GM18907 (cell line): ENCODE data around the gene C2.
A peak's percentile ranks its signal among the peaks of the same experiment; 100 is the strongest.
"Not testable (repeated sequence)": the region's sequence is repeated elsewhere in the genome, so short reads cannot be mapped to it uniquely, and the experiment has no call there.

Experiments used
- ATAC-seq: cut with Tn5 transposase; IDR thresholded peaks from one replicate; pipeline ENCODE4 v1.9.1; 2021; ENCODE audit warnings: mild to moderate bottlenecking, moderate library complexity; ENCODE audit not compliant: unreplicated experiment

The C2 gene

DNA sequence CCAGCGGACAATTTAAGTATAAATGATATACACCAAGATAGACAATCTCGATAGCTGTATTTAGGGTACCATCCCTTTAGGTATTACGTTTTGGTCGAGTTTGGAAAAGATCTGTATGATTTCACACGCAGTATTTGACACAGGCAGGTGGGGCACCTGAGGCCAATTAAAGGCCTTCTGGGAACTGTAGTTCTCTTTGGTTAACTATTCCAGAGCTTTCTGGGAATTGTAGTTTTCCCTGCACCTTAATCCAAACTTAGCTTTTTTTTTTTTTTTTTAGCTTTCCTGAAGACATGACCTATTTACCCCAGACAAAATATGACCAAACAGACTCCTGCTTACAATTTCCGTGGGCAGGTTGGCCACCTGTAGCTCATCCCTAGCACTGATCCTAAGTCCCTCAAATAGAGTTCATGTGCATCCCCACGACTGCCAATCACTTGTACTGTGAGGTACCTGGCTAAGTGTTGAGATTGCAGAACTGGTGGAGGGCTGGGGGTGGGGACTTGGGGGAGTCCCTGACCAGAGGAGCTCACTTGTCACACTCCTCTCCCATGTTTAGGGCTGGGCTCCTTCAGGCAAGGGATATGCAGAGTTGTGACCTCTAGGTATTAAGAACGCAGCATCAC, 29.0 kb upstream of the C2 start:
- ATAC-seq: peak; percentile 20

DNA sequence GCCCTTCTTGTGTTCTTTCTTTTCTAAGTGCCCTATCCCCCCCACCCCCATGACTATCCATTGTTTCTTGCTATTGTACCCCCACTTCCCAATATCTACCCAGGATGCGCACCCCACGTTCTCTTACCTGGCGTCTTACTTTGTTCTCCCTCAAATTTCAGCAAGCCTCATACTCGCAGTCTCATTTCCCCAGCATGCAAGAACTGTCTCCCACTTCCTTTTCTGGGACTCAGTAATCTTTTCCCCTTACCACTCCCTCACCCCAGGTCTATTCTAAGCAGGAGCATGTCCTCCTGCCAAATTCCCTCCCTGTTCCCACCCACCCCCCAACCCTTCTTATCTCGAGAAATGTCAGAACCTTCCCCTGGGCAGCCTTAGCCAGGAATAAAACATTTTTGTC, 28.3 kb upstream of the C2 start:
- ATAC-seq: no peak

DNA sequence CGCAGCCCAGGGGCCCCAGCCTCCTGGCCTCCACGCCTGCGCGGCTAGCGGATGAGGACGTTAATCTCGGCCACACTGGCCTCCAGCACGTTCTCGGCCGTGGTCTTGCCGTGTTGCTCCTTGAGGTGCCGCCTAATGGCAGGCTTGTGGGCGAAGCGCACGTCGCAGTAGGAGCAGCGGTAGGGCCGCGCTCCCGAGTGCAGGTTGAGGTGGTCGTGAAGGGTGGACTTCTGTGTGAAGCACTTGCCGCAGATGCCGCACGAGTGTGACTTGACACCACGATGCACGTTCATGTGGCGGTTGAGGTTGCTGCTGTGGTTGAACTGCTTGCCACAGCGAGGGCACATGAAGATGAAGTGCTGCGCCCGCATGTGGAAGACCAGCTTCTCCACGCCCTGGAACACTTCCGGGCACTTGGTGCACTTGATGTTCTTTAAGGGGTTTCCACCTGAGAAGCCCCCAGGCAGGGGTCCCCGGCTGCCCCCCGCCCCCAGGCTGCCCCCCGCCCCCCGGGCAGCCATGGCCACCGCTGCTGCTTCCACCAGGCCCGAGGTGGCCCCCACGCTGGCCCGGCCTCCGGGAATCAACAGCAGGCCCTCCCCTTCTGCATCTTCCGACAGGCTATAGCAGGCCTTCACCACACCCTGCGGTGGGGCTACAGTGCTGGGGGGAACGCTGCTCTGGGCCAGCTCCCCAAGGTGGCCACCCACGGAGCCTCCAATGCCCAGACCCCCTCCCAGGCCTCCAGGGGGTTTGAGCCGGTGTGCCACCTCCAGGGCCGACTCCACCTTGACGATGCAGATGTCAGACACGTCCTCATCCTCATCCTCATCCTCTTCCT, 27.4 kb upstream of the C2 start:
- ATAC-seq: no peak

DNA sequence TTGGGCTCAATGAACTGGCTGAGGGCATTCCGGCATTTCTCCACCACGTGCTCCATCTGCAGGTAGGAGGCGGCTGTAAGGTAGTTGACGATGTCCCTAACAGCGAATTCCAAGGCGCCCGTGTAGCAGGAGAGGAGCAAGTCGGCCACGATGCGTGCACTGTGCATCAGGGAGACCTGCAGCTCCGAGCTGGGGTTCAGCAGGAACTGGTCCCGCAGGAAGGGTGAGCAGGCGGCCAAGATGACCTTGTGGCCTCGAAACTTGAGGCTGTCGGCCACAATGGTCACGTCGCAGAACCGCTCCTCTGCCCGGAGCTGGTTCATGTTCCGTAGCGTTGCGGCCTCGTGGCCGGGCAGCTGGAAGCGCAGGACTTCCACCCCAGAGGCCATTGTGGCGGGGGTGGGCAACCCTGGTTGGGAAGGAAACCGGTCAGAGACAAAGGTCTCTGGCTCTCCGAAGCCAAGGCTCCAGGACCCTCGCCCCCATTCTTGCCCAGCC, 26.6 kb upstream of the C2 start:
- no peak for ATAC-seq

DNA sequence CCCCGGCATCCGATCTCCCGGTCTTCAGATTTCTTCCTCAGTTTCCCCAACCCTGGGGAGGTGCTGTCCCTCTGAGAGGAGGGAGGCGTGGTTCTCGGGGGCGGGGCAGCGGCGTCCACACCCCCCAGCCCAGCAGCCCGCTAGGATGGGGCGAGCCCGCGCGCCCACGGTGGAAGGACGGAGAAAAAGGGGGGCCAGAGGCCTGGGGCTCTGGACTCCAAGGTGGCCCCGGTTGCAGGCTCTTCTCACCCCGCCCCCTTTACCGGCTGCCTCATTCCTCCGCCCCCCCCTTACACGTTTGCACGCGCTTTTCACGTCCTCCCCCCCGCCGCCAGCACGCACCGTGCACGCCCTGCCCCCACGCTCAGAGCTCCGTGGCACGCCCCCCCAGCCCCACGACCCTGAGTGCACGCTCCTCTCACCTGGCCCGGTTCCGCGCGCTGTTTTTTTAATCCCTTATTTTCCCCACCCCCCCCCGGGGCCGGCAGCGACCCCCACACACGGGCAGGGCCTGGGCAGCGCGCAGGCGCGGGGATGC, 26.0 kb upstream of the C2 start:
- no peak for ATAC-seq

DNA sequence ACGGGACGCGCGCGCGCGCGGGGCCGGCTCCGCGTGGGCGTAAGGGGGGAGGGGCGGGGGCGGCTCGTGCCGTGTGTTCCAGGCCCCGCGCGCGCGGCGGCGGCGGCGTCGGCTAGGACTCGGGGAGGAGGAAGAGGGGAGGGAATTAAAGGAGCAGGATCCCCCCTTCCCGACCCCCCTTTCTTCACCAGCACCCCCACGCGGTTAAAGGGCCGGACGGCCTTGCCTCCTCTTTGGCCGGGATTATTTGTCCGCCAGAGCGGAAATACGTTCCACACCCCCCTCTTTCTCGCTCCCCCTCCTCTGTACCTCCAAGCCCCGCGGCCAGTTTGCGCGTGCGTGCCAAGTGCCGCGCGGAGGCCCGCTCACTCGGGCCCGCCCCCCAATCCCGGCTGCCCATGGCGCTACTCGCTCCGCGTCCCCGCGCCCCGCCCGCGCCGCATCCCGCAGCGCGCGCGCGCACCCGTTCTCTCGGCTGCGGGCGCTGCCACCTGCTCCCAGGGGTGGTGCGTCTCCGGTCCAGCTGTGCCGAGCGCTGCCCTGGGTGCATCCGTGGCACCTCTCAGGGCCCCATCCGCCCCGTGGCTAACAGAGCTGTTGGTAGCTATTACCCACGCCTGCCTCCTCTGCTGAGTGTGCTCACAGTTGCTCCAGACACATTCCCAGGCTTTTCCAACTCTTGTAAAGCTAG, 25.4 kb upstream of the C2 start, which contains the start of gene ZBTB12:
Gene ZBTB12 (minus strand): TSS at position 134 of the 691 bp plus-strand sequence. CDS start 781 bp downstream, outside the sequence.
- ATAC-seq: peak; percentile 33

DNA sequence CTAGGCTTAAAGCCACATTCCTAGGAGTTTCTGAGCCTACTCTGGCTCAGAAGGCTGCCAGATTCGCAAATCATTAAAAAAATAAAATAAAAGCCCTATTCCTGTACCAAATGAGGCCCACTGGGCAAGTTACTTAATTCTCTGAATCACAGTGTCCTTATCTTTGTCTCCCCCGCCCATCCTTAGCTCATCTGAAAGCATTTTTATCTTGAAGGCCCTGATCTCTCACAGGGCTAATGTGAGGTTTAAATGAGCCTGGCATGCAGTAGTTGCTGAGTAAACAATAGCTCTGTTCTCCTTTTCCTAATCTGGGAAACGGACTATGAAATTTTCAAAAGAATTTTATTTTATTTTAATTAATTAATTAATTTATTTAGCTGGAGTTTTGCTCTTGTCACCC, 23.6 kb upstream of the C2 start:
- ATAC-seq: no peak

DNA sequence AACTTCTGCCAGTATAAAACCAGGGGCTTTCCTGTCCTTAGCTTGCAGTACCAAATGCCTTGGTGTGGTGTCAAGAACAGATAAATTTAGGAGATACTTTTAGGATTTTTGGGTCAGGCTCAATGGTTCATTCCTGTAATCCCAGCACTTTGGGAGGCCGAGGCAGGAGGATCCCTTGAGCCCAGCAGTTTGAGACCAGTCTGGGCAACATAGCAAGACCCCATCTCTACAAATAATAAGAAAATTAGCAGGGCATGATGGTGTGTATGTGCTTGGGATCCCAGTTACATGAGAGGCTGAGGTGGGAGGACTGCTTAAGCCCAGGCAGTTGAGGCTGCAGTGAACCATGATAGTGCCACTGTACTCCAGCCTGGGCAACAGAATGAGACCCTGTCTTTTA, 22.5 kb upstream of the C2 start:
- ATAC-seq: no peak

DNA sequence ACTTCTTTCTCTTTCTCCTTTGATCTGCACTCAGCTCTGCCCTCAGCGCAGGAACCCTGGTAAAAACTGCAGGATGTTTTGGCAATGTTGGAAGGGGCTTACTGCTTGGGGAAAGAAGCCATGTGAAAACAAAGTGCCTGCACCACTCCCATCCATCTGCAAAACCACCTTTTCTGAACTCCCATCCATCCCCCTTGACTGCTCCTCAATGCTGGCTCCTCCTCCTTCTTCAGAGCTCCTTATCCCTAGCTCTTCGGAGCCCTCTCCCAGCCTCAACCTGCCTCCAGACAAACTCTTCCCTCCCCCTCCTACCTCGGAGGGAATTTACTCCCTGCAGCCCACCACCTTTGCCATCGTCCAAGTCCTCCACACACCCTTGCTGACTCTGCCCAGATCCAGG, 21.4 kb upstream of the C2 start:
- ATAC-seq: no peak

DNA sequence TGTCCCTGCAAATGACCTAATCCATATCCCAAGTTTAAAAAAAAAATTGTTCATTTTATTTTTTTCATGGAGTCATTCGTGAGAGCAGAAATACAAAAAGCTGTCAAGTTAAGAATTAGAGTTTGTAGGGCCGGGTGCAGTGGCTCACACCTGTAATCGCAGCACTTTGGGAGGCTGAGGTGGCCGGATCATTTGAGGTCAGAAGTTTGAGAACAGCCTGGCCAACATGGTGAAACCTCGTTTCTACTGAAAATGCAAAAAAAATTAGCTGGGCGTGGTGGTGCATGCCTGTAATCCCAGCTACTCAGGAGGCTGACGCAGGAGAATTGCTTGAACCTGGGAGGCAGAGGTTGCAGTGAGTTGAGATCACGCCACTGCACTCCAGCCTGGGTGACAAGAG, 20.8 kb upstream of the C2 start:
- ATAC-seq: not testable (repeated sequence)

DNA sequence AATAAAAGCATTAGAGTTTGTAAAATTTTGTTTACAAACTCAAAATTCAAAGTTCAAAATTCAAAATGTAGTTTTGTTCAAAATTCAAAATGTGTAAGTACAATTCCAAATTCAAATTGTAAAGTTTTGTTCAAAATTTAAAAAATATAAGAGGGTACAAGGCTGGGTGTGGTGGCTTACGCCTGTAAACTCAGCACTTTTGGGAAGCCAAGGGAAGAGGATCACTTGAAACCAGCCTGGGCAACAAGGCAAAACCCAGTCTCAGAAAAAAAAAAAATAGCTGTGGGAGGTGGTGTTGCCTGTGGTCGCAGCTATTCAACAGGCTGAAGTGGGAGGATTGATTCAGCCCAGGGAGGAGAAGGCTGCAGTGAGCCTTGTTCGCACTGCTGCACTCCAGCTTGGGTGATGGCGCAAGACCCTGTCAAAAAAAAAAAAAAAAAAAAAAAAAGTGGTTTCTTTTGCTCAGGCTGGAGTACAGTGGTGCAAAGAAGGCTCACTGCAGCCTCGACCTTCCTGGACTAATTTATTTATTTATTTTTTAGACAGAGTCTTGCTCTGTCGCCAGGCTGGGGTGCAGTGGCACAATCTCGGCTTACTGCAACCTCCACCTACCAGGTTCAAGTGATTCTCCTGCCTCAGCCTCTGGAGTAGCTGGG, 20.2 kb upstream of the C2 start:
- no peak for ATAC-seq

DNA sequence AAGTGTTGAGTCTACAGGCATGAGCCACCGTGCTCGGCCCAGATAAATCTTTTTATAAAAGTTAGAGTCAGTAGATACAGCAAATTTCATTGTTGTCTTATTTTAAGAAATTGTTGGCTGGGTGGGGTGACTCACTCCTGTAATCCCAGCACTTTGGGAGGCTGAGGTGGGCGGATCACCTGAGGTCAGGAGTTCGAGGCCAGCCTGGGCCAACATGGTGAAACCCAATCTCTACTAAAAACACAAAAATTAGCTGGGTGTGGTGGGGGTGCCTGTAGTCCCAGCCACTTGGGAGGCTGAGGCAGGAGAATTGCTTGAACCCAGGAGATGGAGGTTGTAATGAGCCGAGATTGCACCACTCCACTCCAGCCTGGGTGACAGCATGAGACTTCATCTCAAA, 19.3 kb upstream of the C2 start:
- not testable (repeated sequence) for ATAC-seq

DNA sequence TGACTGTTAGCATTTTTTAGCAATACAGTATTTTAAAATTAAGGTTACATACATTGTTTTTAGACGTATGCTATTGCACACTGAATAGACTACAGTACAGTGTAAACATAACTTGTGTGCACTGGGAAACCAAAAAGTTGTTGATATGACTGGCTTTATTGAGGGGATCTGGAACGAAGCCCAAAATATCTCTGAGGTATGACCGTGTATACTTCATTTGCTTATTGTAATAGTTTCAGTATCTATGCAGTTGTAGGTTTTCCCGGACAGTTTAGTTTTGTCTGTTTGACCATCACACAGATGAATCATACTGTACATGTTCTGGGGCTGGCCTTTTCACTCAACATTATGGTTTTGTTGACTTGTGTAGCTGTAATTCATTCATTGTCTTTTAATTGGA, 18.7 kb upstream of the C2 start:
- ATAC-seq: peak; percentile 63

DNA sequence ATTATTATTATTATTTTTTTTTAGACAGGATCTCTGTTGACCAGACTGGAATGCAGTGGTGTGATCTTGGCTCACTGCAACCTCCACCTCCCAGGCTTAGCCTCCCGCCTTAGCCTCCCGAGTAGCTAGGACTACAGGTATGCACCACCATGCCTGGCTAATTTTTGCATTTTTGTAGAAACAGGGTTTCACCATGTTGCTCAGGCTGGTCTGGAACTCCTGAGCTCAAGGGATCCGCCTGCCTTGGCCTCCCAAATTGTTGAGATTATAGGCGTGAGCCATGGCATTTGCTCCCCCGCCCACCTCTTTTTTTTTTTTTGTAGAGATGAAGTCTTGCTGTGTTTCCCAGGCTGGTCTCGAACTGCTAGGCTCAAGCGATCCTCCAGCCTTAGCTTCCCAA, 18.2 kb upstream of the C2 start:
- ATAC-seq: not testable (repeated sequence)

DNA sequence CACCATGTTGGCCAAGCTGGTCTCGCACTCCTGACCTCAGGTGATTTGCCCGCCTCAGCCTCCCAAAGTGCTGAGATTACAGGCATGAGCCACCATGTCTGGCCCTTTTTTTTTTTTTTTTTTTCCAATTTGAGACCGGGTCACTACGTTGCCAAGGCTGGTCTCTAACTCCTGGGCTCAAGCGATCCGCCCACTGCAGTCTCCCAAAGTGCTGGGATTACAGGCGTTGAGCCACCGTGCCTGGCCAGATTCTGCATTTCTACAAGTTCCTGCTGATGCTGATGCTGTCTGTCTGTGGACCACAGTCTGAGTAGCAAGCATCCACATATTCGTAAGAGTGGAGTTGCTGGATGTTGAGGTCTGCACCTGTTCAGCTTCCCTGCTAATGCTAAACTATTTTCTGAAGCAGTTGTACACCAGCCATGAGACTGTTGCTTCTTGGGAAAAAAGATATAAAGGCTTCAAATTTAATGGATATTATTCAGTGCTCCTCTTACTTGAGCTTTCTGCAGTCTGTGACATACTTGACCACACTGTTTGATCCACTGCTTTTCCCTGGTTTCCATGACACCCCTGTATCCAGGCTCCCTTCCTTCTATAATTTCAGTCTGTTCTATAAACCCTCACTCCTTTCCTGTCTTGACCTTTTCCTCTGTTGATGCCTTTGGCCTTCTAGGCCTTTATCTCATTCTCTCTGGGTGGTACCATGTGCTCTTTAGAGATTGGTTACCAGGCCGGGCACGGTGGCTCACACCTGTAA, 15.5 kb upstream of the C2 start:
- ATAC-seq: no peak

DNA sequence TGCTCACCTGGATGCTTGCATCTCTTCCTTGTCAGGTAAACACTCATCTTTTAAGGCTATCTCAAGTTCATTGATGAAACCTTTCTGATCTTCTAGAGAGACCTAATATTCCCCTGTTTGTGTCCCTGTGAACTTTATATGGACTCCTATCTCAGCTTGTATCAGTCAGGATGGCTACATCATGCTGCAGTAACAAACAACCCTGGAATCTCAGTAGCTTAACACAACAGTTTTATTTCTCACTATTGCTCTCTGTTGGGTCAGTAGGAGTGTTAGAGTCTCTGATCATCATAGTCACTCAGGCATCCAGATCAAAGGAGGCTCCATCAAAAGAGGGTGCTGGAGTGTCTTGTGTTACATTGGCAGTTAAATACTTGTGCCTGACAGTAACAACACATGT, 12.2 kb upstream of the C2 start:
- ATAC-seq: no peak

DNA sequence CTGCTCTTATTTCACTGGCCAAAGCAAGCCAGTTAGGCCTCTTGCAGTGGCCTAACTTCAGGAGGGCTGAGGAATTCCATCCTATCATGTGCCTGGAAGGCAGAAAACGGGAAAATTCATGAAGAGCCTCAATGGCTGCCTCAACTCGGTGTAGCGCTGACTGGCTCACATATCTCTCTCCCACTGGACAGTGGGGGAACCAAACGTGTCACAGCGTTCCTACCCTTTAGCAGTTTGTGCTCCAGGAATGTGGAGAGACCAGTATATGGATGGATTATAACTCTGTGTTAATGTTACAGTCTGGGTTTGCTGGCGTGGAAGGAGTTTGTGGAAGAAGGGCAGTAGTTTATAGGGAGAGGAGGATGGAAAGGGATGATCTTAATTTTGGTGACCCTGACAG, 11.8 kb upstream of the C2 start:
- no peak for ATAC-seq

DNA sequence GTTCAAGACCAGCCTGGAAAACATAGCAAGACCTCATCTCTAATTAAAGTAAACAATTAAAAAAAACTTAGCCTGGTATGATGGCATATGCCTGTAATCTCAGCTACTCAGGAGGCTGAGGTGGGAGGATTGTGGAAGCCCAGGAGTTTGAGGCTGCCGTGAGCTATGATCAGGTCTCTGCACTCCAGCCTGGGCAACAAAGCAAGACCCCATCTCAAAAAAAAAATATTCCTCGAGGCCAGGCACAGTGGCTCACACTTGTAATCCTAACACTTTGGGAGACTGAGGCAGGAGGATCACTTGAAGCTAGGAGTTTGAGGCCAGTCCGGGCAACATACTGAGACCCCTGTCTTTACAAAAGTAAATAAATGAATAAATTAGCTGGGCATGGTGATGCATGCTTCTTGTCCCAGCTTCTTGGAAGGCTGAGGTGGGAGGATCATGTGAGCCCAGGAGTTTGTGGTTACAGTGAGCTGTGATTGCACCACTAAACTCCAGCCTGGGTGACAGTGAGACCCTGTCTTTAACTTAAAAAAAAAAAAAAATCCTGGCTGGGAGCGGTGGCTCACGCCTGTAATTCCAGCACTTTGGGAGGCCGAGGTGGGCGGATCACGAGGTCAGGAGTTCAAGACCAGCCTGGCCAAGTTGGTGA, 9.3 kb upstream of the C2 start:
- ATAC-seq: no peak

DNA sequence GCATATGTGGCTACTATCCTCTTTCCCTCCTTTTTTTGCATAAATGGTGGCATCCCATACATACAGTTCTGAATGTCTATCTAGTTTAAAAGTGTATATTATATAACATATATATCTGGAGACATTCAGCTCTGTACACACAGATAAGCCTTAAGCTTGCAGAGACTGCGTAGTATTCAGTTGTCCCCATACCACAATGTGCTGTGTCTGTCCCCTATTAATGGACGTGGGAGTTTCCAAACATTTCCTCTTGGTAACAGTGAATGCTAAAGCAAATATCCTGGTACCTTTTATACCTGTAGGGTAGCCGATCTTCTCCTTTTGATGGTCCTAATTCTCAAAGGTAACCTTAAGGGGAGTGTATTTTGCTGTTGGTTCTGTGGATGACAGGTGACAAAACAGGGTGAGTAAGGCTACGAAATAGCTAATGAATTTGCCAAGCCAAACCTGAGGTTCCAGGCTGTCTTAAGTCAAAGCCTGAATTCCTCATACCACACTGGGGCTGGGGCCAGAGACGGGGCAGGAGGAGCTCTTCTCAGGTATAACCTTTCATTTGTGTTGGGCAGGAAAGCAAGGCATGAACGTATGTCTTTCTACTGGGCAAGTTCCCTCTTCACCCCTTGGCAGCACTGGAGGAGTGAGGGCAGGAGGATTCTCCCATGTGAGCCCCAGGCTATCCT, 7.8 kb upstream of the C2 start:
- ATAC-seq: no peak
